HG03460 (cell line): ENCODE results near the gene RAB40B.
A peak's percentile ranks its signal among the peaks of the same experiment; 100 is the strongest.
"Not testable (repeated sequence)": the region's sequence is repeated elsewhere in the genome, so short reads cannot be mapped to it uniquely, and the experiment has no call there.

Source experiments
- ATAC-seq: cut with Tn5 transposase; IDR thresholded peaks from one replicate; pipeline ENCODE4 v1.9.1; 2021; ENCODE audit not compliant: unreplicated experiment

The RAB40B gene

GRCh38 chr17:82698065-82698973 lies at the start of gene RAB40B:
TSS of gene RAB40B (minus strand) at chr17:82698698. CDS start at chr17:82698596, 102 bp downstream.
- peak; percentile 95 for ATAC-seq

- ATAC-seq = no peak
These were observed 47.0 kb upstream of the RAB40B start for GRCh38 chr17:82745524-82745923.

- not testable (repeated sequence) for ATAC-seq
These were observed 46.2 kb upstream of the RAB40B start for GRCh38 chr17:82744736-82745135.

GRCh38 chr17:82743344-82744219 lies 45.1 kb upstream of the RAB40B start:
- no peak for ATAC-seq

GRCh38 chr17:82740906-82741759 lies 42.6 kb upstream of the RAB40B start:
- ATAC-seq = no peak

- ATAC-seq = no peak
These were observed 39.7 kb upstream of the RAB40B start for GRCh38 chr17:82737967-82738877.

- ATAC-seq = no peak
These were observed 38.1 kb upstream of the RAB40B start for GRCh38 chr17:82736511-82737185.

- no peak for ATAC-seq
These were observed 36.7 kb upstream of the RAB40B start, which contains the start of gene FN3K for GRCh38 chr17:82734987-82735866. TSS of gene FN3K (plus strand) at chr17:82735615. CDS start at chr17:82735637, 22 bp downstream.

- ATAC-seq = no peak
These were observed 33.7 kb upstream of the RAB40B start for GRCh38 chr17:82732118-82732743.

- no peak for ATAC-seq
These were observed 31.2 kb upstream of the RAB40B start for GRCh38 chr17:82729479-82730260.

- no peak for ATAC-seq
These were observed 27.9 kb upstream of the RAB40B start for GRCh38 chr17:82726427-82726826.

GRCh38 chr17:82723169-82723807 lies 24.8 kb upstream of the RAB40B start:
- no peak for ATAC-seq

- ATAC-seq = no peak
These were observed 24.0 kb upstream of the RAB40B start for GRCh38 chr17:82722341-82723013.

- ATAC-seq = no peak
These were observed 21.7 kb upstream of the RAB40B start for GRCh38 chr17:82720204-82720603.

- no peak for ATAC-seq
These were observed 20.6 kb upstream of the RAB40B start for GRCh38 chr17:82718986-82719685.
